Esophagus muscularis mucosa (tissue), 4 donors: ENCODE results near the gene KIF19.

Source experiments
- CTCF ChIP-seq, 3 experiments: fragments of 200-600 bp in 2 of 3; fragments of 450-650 bp in 1 of 3; sonication (generic) in 2 of 3; IDR thresholded peaks; one replicate each; pipeline ENCODE4 v1.5.1; 2017 to 2019; ENCODE audit warnings: antibody characterized with exemption in 3 of 3, mild to moderate bottlenecking in 2 of 3, moderate library complexity in 1 of 3
- EP300 ChIP-seq: sonication (generic); formaldehyde crosslinking; IDR thresholded peaks from one replicate; pipeline ENCODE4 v1.6.1; 2017; ENCODE audit warnings: antibody characterized with exemption
- POLR2A ChIP-seq: fragments of 450-650 bp; IDR thresholded peaks from one replicate; pipeline ENCODE4 v1.6.1; 2017; ENCODE audit warnings: antibody characterized with exemption, moderate library complexity, mild to moderate bottlenecking, low read depth
- POLR2AphosphoS5 ChIP-seq, 2 donors: sonication (generic); formaldehyde crosslinking; IDR thresholded peaks; one replicate each; pipeline ENCODE4 v1.6.1; 2017; ENCODE audit warnings: antibody characterized with exemption in 2 of 2

GRCh38 chr17:74339537-74340195, 13.6 kb downstream of the KIF19 start:
- TF ChIP-seq CTCF (IDR thresholded peaks at IDR 0.05) = no peak
- no peak for TF ChIP-seq POLR2A
- no peak for TF ChIP-seq EP300
- TF ChIP-seq POLR2AphosphoS5 (IDR thresholded peaks at IDR 0.05) = no peak
